NT2/D1 (cell line): Measurements from ENCODE around the gene CYTH3.

Source experiments
- YY1 ChIP-seq: IDR thresholded peaks from 2 replicates; pipeline ENCODE4 v1.6.1; 2011; ENCODE audit not compliant: insufficient read length, insufficient read depth
- ZNF274 ChIP-seq: IDR thresholded peaks from 2 replicates; pipeline ENCODE4 v1.6.1; 2011; ENCODE audit warnings: mild to moderate bottlenecking, low read depth, low read length

DNA sequence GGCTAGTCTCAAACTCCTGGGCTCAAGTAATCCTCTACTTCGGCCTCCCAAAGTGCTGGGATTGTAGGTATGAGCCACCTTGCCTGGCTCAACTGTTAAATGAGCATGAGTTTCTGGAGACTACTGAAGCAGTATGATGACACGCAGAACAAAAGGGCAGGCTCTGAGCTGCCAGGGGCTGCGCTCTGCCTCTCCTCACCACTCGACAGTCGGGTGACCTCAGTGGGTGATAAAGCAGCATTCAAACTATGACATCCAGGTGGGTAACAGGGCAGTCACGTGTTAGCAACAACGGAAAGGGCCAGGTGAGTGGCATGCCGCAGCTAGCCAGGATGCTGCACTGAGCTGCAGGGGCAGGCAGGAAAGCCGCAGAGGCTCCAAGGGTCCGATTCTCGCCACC, 71.5 kb downstream of the CYTH3 start:
- TF ChIP-seq YY1 (no peak), ZNF274 (no peak)
